Body of pancreas (tissue), 4 donors: ENCODE data around the gene RTL10.

ENCODE experiments used
- CTCF ChIP-seq, 7 experiments: fragments of 450-650 bp in 4 of 7; fragments of 200-600 bp in 3 of 7; sonication (generic) in 3 of 7; IDR thresholded peaks; one replicate each; pipeline ENCODE4 v1.5.1; 2016 to 2019; ENCODE audit warnings: antibody characterized with exemption in 7 of 7
- POLR2A ChIP-seq, 3 donors: fragments of 450-650 bp; IDR thresholded peaks; one replicate each; pipeline ENCODE4 v1.6.1; 2016; ENCODE audit warnings: antibody characterized with exemption in 3 of 3, mild to moderate bottlenecking in 2 of 3

GRCh38 chr22:19897726-19898125 is 43.1 kb upstream of the RTL10 start:
- no peak for TF ChIP-seq CTCF (IDR thresholded peaks at IDR 0.05)
- no peak for TF ChIP-seq POLR2A (IDR thresholded peaks at IDR 0.05)
